Prostate gland (tissue), 2 donors: ENCODE measurements around the gene LDHAL6B.

ENCODE experiments used
- POLR2A ChIP-seq: fragments of 450-650 bp; IDR thresholded peaks from one replicate; pipeline ENCODE4 v1.6.1; 2016; ENCODE audit warnings: antibody characterized with exemption, mild to moderate bottlenecking
- POLR2AphosphoS5 ChIP-seq: sonication (generic); formaldehyde crosslinking; IDR thresholded peaks from one replicate; pipeline ENCODE4 v1.6.1; 2017; ENCODE audit warnings: antibody characterized with exemption
- TF ChIP-seq, protein P1 (sequence below), 4 experiments: fragments of 200-600 bp in 2 of 4; fragments of 450-650 bp in 2 of 4; sonication (generic) in 2 of 4; IDR thresholded peaks; 1 replicate in 3 of 4; 2 replicates in 1 of 4; pipeline ENCODE4 v1.5.1; 2016 to 2019; ENCODE audit warnings: antibody characterized with exemption in 4 of 4, mild to moderate bottlenecking in 2 of 4, moderate library complexity in 2 of 4

DNA sequence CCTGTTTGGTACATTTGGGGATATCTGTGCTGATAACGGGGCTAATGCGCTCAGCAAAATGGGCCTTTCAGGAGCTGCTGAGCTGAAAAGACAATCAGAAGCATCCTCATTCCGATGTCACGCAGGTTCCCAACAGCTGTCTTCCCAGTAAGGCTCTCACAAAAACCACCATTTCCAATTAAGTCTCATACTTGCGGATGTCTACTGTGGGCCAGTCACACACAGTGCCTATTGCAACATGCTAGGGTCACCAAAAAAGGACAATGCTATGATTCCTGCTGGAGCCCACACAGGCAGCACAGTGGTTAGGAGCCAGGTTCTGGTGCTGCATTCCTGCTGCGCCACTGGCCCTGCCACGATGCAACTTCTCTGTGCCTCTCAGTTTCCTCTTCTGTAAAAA, 16.4 kb upstream of the LDHAL6B start:
- TF ChIP-seq POLR2AphosphoS5 = no peak
- TF ChIP-seq, protein P1, sequence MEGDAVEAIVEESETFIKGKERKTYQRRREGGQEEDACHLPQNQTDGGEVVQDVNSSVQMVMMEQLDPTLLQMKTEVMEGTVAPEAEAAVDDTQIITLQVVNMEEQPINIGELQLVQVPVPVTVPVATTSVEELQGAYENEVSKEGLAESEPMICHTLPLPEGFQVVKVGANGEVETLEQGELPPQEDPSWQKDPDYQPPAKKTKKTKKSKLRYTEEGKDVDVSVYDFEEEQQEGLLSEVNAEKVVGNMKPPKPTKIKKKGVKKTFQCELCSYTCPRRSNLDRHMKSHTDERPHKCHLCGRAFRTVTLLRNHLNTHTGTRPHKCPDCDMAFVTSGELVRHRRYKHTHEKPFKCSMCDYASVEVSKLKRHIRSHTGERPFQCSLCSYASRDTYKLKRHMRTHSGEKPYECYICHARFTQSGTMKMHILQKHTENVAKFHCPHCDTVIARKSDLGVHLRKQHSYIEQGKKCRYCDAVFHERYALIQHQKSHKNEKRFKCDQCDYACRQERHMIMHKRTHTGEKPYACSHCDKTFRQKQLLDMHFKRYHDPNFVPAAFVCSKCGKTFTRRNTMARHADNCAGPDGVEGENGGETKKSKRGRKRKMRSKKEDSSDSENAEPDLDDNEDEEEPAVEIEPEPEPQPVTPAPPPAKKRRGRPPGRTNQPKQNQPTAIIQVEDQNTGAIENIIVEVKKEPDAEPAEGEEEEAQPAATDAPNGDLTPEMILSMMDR (IDR thresholded peaks at IDR 0.05) = no peak
- TF ChIP-seq POLR2A = no peak
